GM12801 (cell line): ENCODE results near the gene PCSK6.

Experiments used
- TF ChIP-seq, protein P1 (sequence below): IDR thresholded peaks from one replicate; pipeline ENCODE4 v1.5.1; 2011; ENCODE audit warnings: control low read depth; ENCODE audit not compliant: insufficient read length; ENCODE audit errors: extremely low read depth

PCSK6 gene

GRCh38 chr15:101272584-101272983 is 216.9 kb downstream of the PCSK6 start:
- TF ChIP-seq, protein P1, sequence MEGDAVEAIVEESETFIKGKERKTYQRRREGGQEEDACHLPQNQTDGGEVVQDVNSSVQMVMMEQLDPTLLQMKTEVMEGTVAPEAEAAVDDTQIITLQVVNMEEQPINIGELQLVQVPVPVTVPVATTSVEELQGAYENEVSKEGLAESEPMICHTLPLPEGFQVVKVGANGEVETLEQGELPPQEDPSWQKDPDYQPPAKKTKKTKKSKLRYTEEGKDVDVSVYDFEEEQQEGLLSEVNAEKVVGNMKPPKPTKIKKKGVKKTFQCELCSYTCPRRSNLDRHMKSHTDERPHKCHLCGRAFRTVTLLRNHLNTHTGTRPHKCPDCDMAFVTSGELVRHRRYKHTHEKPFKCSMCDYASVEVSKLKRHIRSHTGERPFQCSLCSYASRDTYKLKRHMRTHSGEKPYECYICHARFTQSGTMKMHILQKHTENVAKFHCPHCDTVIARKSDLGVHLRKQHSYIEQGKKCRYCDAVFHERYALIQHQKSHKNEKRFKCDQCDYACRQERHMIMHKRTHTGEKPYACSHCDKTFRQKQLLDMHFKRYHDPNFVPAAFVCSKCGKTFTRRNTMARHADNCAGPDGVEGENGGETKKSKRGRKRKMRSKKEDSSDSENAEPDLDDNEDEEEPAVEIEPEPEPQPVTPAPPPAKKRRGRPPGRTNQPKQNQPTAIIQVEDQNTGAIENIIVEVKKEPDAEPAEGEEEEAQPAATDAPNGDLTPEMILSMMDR = no peak

GRCh38 chr15:101269479-101270223 is 219.9 kb downstream of the PCSK6 start:
- TF ChIP-seq, protein P1 = no peak

- TF ChIP-seq, protein P1 = no peak
Measured at GRCh38 chr15:101267320-101268104, 222.0 kb downstream of the PCSK6 start.

DNA sequence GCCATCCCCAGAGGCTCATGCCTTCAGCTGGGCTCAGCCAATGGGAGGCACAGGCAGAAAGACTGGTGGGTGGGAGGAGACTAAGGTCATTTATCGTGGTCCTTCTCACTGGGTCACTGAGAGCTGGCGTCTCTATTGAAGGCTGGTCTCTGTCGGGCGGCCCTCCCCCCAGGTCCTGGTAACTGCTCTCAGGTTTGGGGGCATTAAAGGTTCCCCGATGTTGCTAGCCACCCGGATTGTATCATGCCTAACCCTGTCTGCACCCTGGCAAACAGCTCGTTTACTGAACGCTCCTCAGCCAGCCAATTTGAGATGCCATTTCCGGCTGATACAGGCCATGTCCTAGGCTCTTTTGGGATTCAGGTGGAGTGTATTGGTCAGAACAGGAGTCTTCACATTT is 222.7 kb downstream of the PCSK6 start:
- TF ChIP-seq, protein P1 = no peak

DNA sequence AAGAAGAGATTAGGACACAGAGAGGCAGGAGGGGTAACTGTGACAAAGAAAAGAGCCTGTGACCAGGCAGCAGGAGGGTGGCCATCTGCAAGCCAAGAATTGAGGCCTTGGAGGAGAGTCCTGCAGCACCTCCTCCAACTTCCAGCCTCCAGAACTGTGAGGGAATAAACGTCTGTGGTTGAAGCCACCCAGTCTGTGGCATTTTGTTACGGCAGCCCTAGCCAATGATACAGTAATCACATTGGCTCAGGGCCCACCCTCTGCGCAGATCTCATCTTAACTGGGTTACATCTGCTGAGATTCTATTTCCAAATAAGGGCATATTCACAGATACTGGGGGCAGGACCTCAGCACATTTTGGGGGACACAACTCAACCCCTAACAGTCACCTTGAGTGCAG is 223.5 kb downstream of the PCSK6 start:
- TF ChIP-seq, protein P1 = no peak

- TF ChIP-seq, protein P1 = no peak
Measured at GRCh38 chr15:101264911-101265641, 224.4 kb downstream of the PCSK6 start.

DNA sequence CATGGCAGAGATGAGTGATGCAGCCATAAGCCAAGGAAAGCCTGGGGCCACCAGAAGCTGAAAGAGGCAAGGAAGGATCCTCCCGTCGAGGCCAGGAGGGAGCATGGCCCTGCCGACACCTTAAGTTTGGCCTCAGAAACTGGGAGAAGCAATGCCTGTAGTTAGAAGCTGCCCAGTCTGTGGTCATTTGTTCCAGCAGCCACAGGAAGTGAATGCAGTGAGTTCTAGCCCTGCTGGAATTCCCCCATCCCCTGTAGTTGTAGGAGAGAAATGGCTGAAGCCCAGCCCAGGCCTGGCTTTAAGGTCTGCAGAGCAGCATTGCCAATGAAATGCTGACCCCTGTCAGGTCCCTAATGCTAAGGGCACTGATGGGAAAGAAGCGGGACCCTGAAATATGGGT is 225.5 kb downstream of the PCSK6 start:
- TF ChIP-seq, protein P1 = no peak
